Fibroblast of lung (primary cell): ENCODE data around the gene PPOX. TPM values are rescaled to one million over a fixed set of nuclear protein-coding genes. Genes with fewer than 3 reads are reported as not detected.

Experiments used
- DNase-seq, 2 donors: peaks; one replicate each; pipeline versions ENCODE4 v3.0.0 to v3.0.0-alpha.2; 2010; ENCODE audit warnings: low read depth in 2 of 2
- H2AFZ ChIP-seq: 2 replicates; pipeline ENCODE4 v1.5.1; 2012; ENCODE audit warnings: low read length, control low read depth, inconsistent platforms
- H3K27ac ChIP-seq: 2 replicates; pipeline ENCODE4 v1.5.1; 2011; ENCODE audit warnings: low read length, control low read depth; ENCODE audit not compliant: insufficient read depth
- H3K27me3 ChIP-seq: 2 replicates; pipeline ENCODE4 v1.5.1; 2011; ENCODE audit warnings: mild to moderate bottlenecking, low read length; ENCODE audit not compliant: control insufficient read depth, insufficient read depth
- H3K36me3 ChIP-seq: 2 replicates; pipeline ENCODE4 v1.5.1; 2011; ENCODE audit warnings: low read length; ENCODE audit not compliant: control insufficient read depth, insufficient read depth
- H3K4me1 ChIP-seq: 2 replicates; pipeline ENCODE4 v1.5.1; 2011; ENCODE audit warnings: low read length; ENCODE audit not compliant: control insufficient read depth, insufficient read depth; ENCODE audit errors: extremely low read depth
- H3K4me2 ChIP-seq: 2 replicates; pipeline ENCODE4 v1.5.1; 2011; ENCODE audit warnings: low read length, control low read depth; ENCODE audit not compliant: insufficient read depth; ENCODE audit errors: extremely low read depth
- H3K4me3 ChIP-seq, 4 experiments: fragments of 200-600 bp in 1 of 4; sonication (generic) in 1 of 4; replicated peaks in 1 of 4; 2 replicates each; pipeline ENCODE4 v1.5.1; 2011 to 2016; ENCODE audit warnings: low read length in 4 of 4, low read depth in 3 of 4, mild to moderate bottlenecking in 3 of 4, control low read depth in 2 of 4, inconsistent platforms in 1 of 4, mixed read lengths in 1 of 4; ENCODE audit not compliant: insufficient read depth in 1 of 4; ENCODE audit errors: control extremely low read depth in 1 of 4
- H3K79me2 ChIP-seq: 2 replicates; pipeline ENCODE4 v1.5.1; 2012; ENCODE audit warnings: mild to moderate bottlenecking, low read length, inconsistent platforms; ENCODE audit not compliant: control insufficient read depth, insufficient read depth
- H3K9ac ChIP-seq: 2 replicates; pipeline ENCODE4 v1.5.1; 2011; ENCODE audit warnings: mild to moderate bottlenecking, low read length, control low read depth; ENCODE audit not compliant: insufficient read depth
- H3K9me3 ChIP-seq: 2 replicates; pipeline ENCODE4 v1.5.1; 2012; ENCODE audit warnings: low read depth, low read length; ENCODE audit not compliant: control insufficient read depth, insufficient read depth
- H4K20me1 ChIP-seq: 2 replicates; pipeline ENCODE4 v1.5.1; 2011; ENCODE audit warnings: low read length; ENCODE audit not compliant: control insufficient read depth, insufficient read depth; ENCODE audit errors: extremely low read depth
- CTCF ChIP-seq, 2 donors: IDR thresholded peaks in 1 of 2; conservative IDR thresholded peaks in 1 of 2; 1 replicate in 1 of 2; 2 replicates in 1 of 2; pipeline ENCODE4 v1.5.1; 2011 to 2012; ENCODE audit warnings: low read length in 2 of 2, control low read depth in 1 of 2, inconsistent platforms in 1 of 2, low read depth in 1 of 2, mild to moderate bottlenecking in 1 of 2
- EZH2 ChIP-seq: IDR thresholded peaks from 2 replicates; pipeline ENCODE4 v1.5.1; 2012; ENCODE audit warnings: low read length, control low read depth, mild to moderate bottlenecking; ENCODE audit errors: missing control alignments
- polyA plus RNA-seq, 2 donors: library from polyadenylated mRNA; depleted of rRNA in 1 of 2; stranded (reverse) in 1 of 2; unstranded in 1 of 2; fragments of >200 nt; gene quantifications; 2 replicates each; pipeline ENCODE4 v1.2.1, GENCODE V29; 2011 to 2012; ENCODE audit warnings: missing spikeins in 1 of 2
- total RNA-seq: library from RNA; depleted of rRNA; stranded (reverse); fragments of >200 nt; gene quantifications from 2 replicates; pipeline ENCODE4 v1.2.1, GENCODE V29; 2014

The PPOX gene
- total and polyA plus RNA-seq, 2 donors (not counting 1 experiment from before 2014, with no cell fraction given), result 5.6 to 12.2 TPM

- H3K27ac ChIP-seq, result no peak overlapping the region
- H3K79me2 ChIP-seq, result peaks cover 4% of the 10 kb centered on the region
- H4K20me1 ChIP-seq, result no peaks in the 10 kb centered on the region
- no peak overlapping the region for H3K4me3 ChIP-seq
- peaks cover 21% of the 10 kb centered on the region for H3K36me3 ChIP-seq
- H3K27me3 ChIP-seq, result no peaks in the 10 kb centered on the region
- DNase-seq, result peak; percentile 55 to 70
- TF ChIP-seq CTCF (conservative IDR thresholded peaks at IDR 0.05 in 1 of 2, IDR thresholded peaks at IDR 0.05 in 1 of 2; ENCODE audit: low read depth in 1 of 2, low read length in 2 of 2) (peak; percentile 95), EZH2 (no peak)
- H3K4me2 ChIP-seq, result no peak overlapping the region
- H2AFZ ChIP-seq, result no peak overlapping the region
- no peaks in the 10 kb centered on the region for H3K9me3 ChIP-seq
- no peak overlapping the region for H3K9ac ChIP-seq
- peaks cover 8% of the 10 kb centered on the region for H3K4me1 ChIP-seq
Measured at GRCh38 chr1:161209790-161210409, 43.7 kb downstream of the PPOX start.

GRCh38 chr1:161214369-161214768, 48.1 kb downstream of the PPOX start:
- DNase-seq, result no peak
- H3K9ac ChIP-seq, result no peak overlapping the region
- no peak overlapping the region for H3K4me2 ChIP-seq
- H3K27me3 ChIP-seq, result no peaks in the 10 kb centered on the region
- peaks cover 14% of the 10 kb centered on the region for H3K4me1 ChIP-seq
- H3K4me3 ChIP-seq, result no peak overlapping the region
- H3K36me3 ChIP-seq, result peaks cover 12% of the 10 kb centered on the region
- no peaks in the 10 kb centered on the region for H3K9me3 ChIP-seq
- H3K79me2 ChIP-seq, result no peaks in the 10 kb centered on the region
- no peak overlapping the region for H2AFZ ChIP-seq
- TF ChIP-seq CTCF (conservative IDR thresholded peaks at IDR 0.05 in 1 of 2, IDR thresholded peaks at IDR 0.05 in 1 of 2; ENCODE audit: low read depth in 1 of 2, low read length in 2 of 2), result no peak
- no peak for TF ChIP-seq EZH2
- H3K27ac ChIP-seq, result no peak overlapping the region
- H4K20me1 ChIP-seq, result no peaks in the 10 kb centered on the region

- TF ChIP-seq CTCF (conservative IDR thresholded peaks at IDR 0.05 in 1 of 2, IDR thresholded peaks at IDR 0.05 in 1 of 2; ENCODE audit: low read depth in 1 of 2, low read length in 2 of 2), result no peak
- no peak for TF ChIP-seq EZH2
- Histone ChIP-seq H4K20me1 (no peaks in the 10 kb centered on the region), H3K36me3 (peaks cover 12% of the 10 kb centered on the region), H2AFZ (no peak within 1 kb of the TSS), H3K9ac (no peak within 1 kb of the TSS), H3K27me3 (no peaks in the 10 kb centered on the region), H3K79me2 (no peaks in the 10 kb centered on the region), H3K4me2 (no peak within 1 kb of the TSS), H3K4me1 (peaks cover 14% of the 10 kb centered on the region), H3K9me3 (no peaks in the 10 kb centered on the region), H3K27ac (no peak within 1 kb of the TSS), H3K4me3 (no peak within 1 kb of the TSS)
- DNase-seq, result no peak
Measured at GRCh38 chr1:161215076-161215475, 48.9 kb downstream of the PPOX start, which contains the start of gene FCER1G. Gene FCER1G, plus strand, starts transcription at chr1:161215295. Its CDS starts 27 bp downstream, at chr1:161215322.
